ENCODE measurements around the gene DLL3. TPM values are rescaled to one million over a fixed set of nuclear protein-coding genes. Genes with fewer than 3 reads are reported as not detected.

Gene DLL3
- total and polyA plus RNA-seq, 9 of the 15 experiments (the other 6 are each of a cell fraction or from before 2014, with no cell fraction given), result 0.80 to 6.3 (median 1.2) TPM

GRCh38 chr19:39532233-39533002, 33.7 kb downstream of the DLL3 start, which contains the start of gene EID2B (continued):
- TF ChIP-seq ZBTB9 (CRISPR knock-in tag; IDR thresholded peaks at IDR 0.05), result peak; percentile 59; the same call in 1 of the 2 replicates
- TF ChIP-seq SIN3B (IDR thresholded peaks at IDR 0.05; ENCODE audit: low read depth), result peak; percentile 25; the same call in 1 of the 2 replicates
- no peak for TF ChIP-seq PRMT5 (CRISPR knock-in tag; IDR thresholded peaks at IDR 0.05)
- TF ChIP-seq MNT (conservative IDR thresholded peaks at IDR 0.05), result no peak; a peak in 1 of 4 replicates
- TF ChIP-seq HMGN3 (IDR thresholded peaks at IDR 0.05; ENCODE audit: borderline replicate concordance, extremely low read depth, insufficient read length, low read depth, low read length), result peak; percentile 48
- TF ChIP-seq TBL1XR1 (IDR thresholded peaks at IDR 0.05; ENCODE audit: low read length in 2 of 2), result 0 out of 4 replicates have a peak, but pooled peaks of 1 of the 2 experiments have one; percentile 33
- peak in 1 of 2 experiments; percentile 43; a peak in 1 of 4 replicates for TF ChIP-seq SRF (CRISPR knock-in tag; IDR thresholded peaks at IDR 0.05)
- TF ChIP-seq YBX1 (IDR thresholded peaks at IDR 0.05), result no peak
- no peak for TF ChIP-seq ZNF584 (CRISPR knock-in tag; IDR thresholded peaks at IDR 0.05; ENCODE audit: low read depth)
- TF ChIP-seq ATF6 (CRISPR knock-in tag; IDR thresholded peaks at IDR 0.05), result 0 out of 2 replicates have a peak, but pooled peaks have one; percentile 47
- TF ChIP-seq BCOR (IDR thresholded peaks at IDR 0.05), result no peak
- peak in 1 of 2 experiments; percentile 72; a peak in 1 of 4 replicates for TF ChIP-seq HDAC1 (IDR thresholded peaks at IDR 0.05)
- peak; percentile 70; the same call in 1 of the 2 replicates for TF ChIP-seq E2F4 (CRISPR knock-in tag; IDR thresholded peaks at IDR 0.05; ENCODE audit: low read depth)
- TF ChIP-seq HIVEP1 (CRISPR knock-in tag; IDR thresholded peaks at IDR 0.05), result no peak
- TF ChIP-seq ZNF143 (CRISPR knock-in tag; IDR thresholded peaks at IDR 0.05), result no peak
- TF ChIP-seq POLR2A (conservative IDR thresholded peaks at IDR 0.05), result peak; percentile 68
- TF ChIP-seq NRF1 (conservative IDR thresholded peaks at IDR 0.05 in 1 of 2, IDR thresholded peaks at IDR 0.05 in 1 of 2), result peak; percentile 100
- no peak for TF ChIP-seq DPF2 (IDR thresholded peaks at IDR 0.05)
- no peak for TF ChIP-seq ATF1 (CRISPR knock-in tag; IDR thresholded peaks at IDR 0.05)
- TF ChIP-seq ATF1 (tag; IDR thresholded peaks at IDR 0.05), result peak; percentile 63; the same call in 1 of the 2 replicates
- 0 out of 2 replicates have a peak, but pooled peaks have one; percentile 28 for TF ChIP-seq SMAD4 (CRISPR knock-in tag; conservative IDR thresholded peaks at IDR 0.05)
- no peak for TF ChIP-seq SRSF9 (IDR thresholded peaks at IDR 0.05; ENCODE audit: borderline replicate concordance, low read depth, low read length)
- no peak for TF ChIP-seq HDGF (IDR thresholded peaks at IDR 0.05)
- no peak for TF ChIP-seq TARDBP (IDR thresholded peaks at IDR 0.05)
- no peak for TF ChIP-seq ZNF79 (CRISPR knock-in tag; IDR thresholded peaks at IDR 0.05; ENCODE audit: low read depth)

Measured in K562 (cell line).